ENCODE results near the gene ATP2A3. TPM values are rescaled to one million over a fixed set of nuclear protein-coding genes. Genes with fewer than 3 reads are reported as not detected.

Gene ATP2A3
- total RNA-seq, 1 experiment from 2014 or later: 13.3 TPM

DNA sequence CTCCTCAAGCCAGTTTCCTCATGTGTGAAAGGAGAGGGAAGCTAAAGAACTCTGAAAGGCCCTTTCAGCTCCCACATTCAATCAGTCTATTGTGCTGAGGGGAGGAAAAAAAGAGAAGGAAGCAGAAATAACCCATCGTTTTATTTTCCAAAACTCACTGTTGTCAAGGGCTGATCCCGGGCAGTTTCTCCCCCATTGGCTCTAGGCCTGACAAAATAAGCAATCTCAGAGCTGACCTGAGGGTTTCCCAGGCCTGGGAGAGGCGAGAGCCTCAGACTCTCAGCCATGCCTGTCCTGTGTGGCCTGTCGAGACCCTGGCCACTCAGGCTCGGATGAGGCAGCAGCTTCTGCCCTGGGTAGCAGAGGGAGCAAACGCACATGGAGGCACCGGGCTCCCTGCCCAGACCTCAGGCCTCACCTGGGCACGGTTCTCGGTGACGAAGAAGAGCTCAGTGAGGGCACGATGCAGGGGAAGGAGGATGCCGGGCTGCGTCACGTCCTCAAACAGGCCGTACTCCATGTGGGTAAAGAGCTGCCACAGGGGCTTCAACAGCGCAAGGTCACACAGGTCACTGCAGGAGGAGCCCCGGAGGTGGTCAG is 45.0 kb upstream of the ATP2A3 start:
- H3K4me1 Mint-ChIP-seq: peaks cover 9 to 18% of the 10 kb centered on the region in 2 experiments
- Histone ChIP-seq H4K5ac (ENCODE audit: insufficient read length, low read depth, low read length) (no peak overlapping the region), H3K14ac (ENCODE audit: insufficient read depth, low read length) (no peak overlapping the region), H2BK20ac (ENCODE audit: low read depth, low read length, poor library complexity, severe bottlenecking) (no peak overlapping the region), H3K9ac (ENCODE audit: extremely low read depth, insufficient read length, low read length) (no peak overlapping the region), H3K18ac (ENCODE audit: insufficient read length, low read depth, low read length) (no peak overlapping the region), H2AK5ac (ENCODE audit: insufficient read length, low read length) (no peak overlapping the region), H3K27ac (ENCODE audit: insufficient read length, low read depth, low read length) (no peak overlapping the region), H3K9me3 (ENCODE audit: control insufficient read depth, low read depth, low read length) (no peaks in the 10 kb centered on the region), H3K23me2 (ENCODE audit: insufficient read length, low read depth, low read length, poor library complexity, severe bottlenecking) (no peaks in the 10 kb centered on the region), H2BK12ac (ENCODE audit: insufficient read length, low read depth, low read length) (no peak overlapping the region), H2AFZ (ENCODE audit: low read length) (no peak overlapping the region), H3K79me2 (ENCODE audit: insufficient read depth, low read length) (no peaks in the 10 kb centered on the region), H2BK15ac (ENCODE audit: low read depth, low read length) (no peak overlapping the region), H3K4ac (ENCODE audit: low read depth, low read length) (no peak overlapping the region), H3K4me1 (ENCODE audit: insufficient read depth, low read length) (no peaks in the 10 kb centered on the region), H4K8ac (replicated peaks; ENCODE audit: insufficient read length, low read depth, low read length) (no peak overlapping the region), H2BK120ac (ENCODE audit: low read depth, low read length, poor library complexity, severe bottlenecking) (no peak overlapping the region), H3K79me1 (ENCODE audit: insufficient read depth, low read depth, low read length, poor library complexity, severe bottlenecking) (no peaks in the 10 kb centered on the region), H3K27me3 (ENCODE audit: insufficient read depth, low read length) (no peaks in the 10 kb centered on the region), H3K56ac (ENCODE audit: insufficient read length, low read depth, low read length) (no peak overlapping the region), H3T11ph (ENCODE audit: low read length) (no peak overlapping the region), H2BK5ac (ENCODE audit: insufficient read length, low read length) (no peak overlapping the region), H3K4me2 (ENCODE audit: insufficient read depth, insufficient read length, low read length) (no peak overlapping the region), H4K91ac (ENCODE audit: insufficient read length, low read depth, low read length) (no peak overlapping the region), H3K23ac (ENCODE audit: insufficient read length, low read depth, low read length) (no peak overlapping the region), H4K20me1 (ENCODE audit: control insufficient read depth, insufficient read depth, insufficient read length) (no peaks in the 10 kb centered on the region)
- no CpG with 5 or more reads among the region's 17 CpGs for WGBS (ENCODE audit: extremely low coverage, insufficient read length, low lambda C conversion rate)
- TF ChIP-seq, protein P1, sequence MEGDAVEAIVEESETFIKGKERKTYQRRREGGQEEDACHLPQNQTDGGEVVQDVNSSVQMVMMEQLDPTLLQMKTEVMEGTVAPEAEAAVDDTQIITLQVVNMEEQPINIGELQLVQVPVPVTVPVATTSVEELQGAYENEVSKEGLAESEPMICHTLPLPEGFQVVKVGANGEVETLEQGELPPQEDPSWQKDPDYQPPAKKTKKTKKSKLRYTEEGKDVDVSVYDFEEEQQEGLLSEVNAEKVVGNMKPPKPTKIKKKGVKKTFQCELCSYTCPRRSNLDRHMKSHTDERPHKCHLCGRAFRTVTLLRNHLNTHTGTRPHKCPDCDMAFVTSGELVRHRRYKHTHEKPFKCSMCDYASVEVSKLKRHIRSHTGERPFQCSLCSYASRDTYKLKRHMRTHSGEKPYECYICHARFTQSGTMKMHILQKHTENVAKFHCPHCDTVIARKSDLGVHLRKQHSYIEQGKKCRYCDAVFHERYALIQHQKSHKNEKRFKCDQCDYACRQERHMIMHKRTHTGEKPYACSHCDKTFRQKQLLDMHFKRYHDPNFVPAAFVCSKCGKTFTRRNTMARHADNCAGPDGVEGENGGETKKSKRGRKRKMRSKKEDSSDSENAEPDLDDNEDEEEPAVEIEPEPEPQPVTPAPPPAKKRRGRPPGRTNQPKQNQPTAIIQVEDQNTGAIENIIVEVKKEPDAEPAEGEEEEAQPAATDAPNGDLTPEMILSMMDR (conservative IDR thresholded peaks at IDR 0.05): no peak
- H3K27ac Mint-ChIP-seq: peak overlapping the region in 1 of 3 experiments; percentile 23; a peak in 1 of 7 replicates
- H3K4me3 Mint-ChIP-seq: no peak overlapping the region
- H3K36me3 Mint-ChIP-seq (ENCODE audit: insufficient read depth in 1 of 3, low read depth in 3 of 3): peaks cover 15 to 55% (median 39%) of the 10 kb centered on the region in 3 experiments; a peak in 6 of 7 replicates
- 0 out of 2 replicates have a peak, but pooled peaks cover 3% of the 10 kb centered on the region for H3K27me3 Mint-ChIP-seq (ENCODE audit: low read depth)
- no peak for DNase-seq
- H3K9me3 Mint-ChIP-seq: no peaks in the 10 kb centered on the region

All from H9 (cell line).